H9 (cell line): ENCODE measurements around the gene STX10. TPM values are rescaled to one million over a fixed set of nuclear protein-coding genes. Genes with fewer than 3 reads are reported as not detected.

Experiments used
- DNase-seq: peaks from one replicate; pipeline ENCODE4 v3.0.0-alpha.2; 2017
- H2AFZ ChIP-seq: one replicate; pipeline ENCODE4 v1.6.1; 2013; ENCODE audit warnings: mild to moderate bottlenecking, low read length, control low read depth, moderate library complexity
- H2AK5ac ChIP-seq: 2 replicates; pipeline ENCODE4 v1.6.1; 2013; ENCODE audit warnings: low read length, control low read depth, mixed read lengths; ENCODE audit not compliant: insufficient read length
- H2BK120ac ChIP-seq: one replicate; pipeline ENCODE4 v1.6.1; 2013; ENCODE audit warnings: low read depth, mild to moderate bottlenecking, low read length, control low read depth, inconsistent platforms; ENCODE audit not compliant: poor library complexity, severe bottlenecking
- H2BK12ac ChIP-seq: 2 replicates; pipeline ENCODE4 v1.6.1; 2013; ENCODE audit warnings: low read length, control low read depth, mixed read lengths, low read depth; ENCODE audit not compliant: insufficient read length
- H2BK15ac ChIP-seq: 2 replicates; pipeline ENCODE4 v1.6.1; 2013; ENCODE audit warnings: low read depth, low read length, control low read depth
- H2BK20ac ChIP-seq: one replicate; pipeline ENCODE4 v1.6.1; 2013; ENCODE audit warnings: low read depth, mild to moderate bottlenecking, low read length, control low read depth, inconsistent platforms; ENCODE audit not compliant: poor library complexity, severe bottlenecking
- H2BK5ac ChIP-seq: 2 replicates; pipeline ENCODE4 v1.6.1; 2013; ENCODE audit warnings: low read length, control low read depth, mixed read lengths; ENCODE audit not compliant: insufficient read length
- H3K14ac ChIP-seq: 2 replicates; pipeline ENCODE4 v1.6.1; 2013; ENCODE audit warnings: low read length, control low read depth; ENCODE audit not compliant: insufficient read depth
- H3K18ac ChIP-seq: 2 replicates; pipeline ENCODE4 v1.6.1; 2013; ENCODE audit warnings: low read depth, mild to moderate bottlenecking, mixed read lengths, low read length, control low read depth; ENCODE audit not compliant: insufficient read length
- H3K23ac ChIP-seq: 2 replicates; pipeline ENCODE4 v1.6.1; 2013; ENCODE audit warnings: low read length, control low read depth, mixed read lengths, low read depth; ENCODE audit not compliant: insufficient read length
- H3K23me2 ChIP-seq: 2 replicates; pipeline ENCODE4 v1.6.1; 2013; ENCODE audit warnings: low read depth, mild to moderate bottlenecking, mixed read lengths, low read length, control low read depth; ENCODE audit not compliant: insufficient read length, poor library complexity, severe bottlenecking
- H3K27ac ChIP-seq: 2 replicates; pipeline ENCODE4 v1.5.1; 2013; ENCODE audit warnings: low read length, control low read depth, mixed read lengths, low read depth; ENCODE audit not compliant: insufficient read length
- H3K27me3 ChIP-seq: 2 replicates; pipeline ENCODE4 v1.6.1; 2013; ENCODE audit warnings: low read length, control low read depth, inconsistent platforms; ENCODE audit not compliant: insufficient read depth
- H3K4ac ChIP-seq: 2 replicates; pipeline ENCODE4 v1.6.1; 2013; ENCODE audit warnings: low read depth, mild to moderate bottlenecking, control low read depth, inconsistent platforms, low read length, moderate library complexity
- H3K4me1 ChIP-seq: 2 replicates; pipeline ENCODE4 v1.6.1; 2013; ENCODE audit warnings: low read length, control low read depth, inconsistent platforms; ENCODE audit not compliant: insufficient read depth
- H3K4me2 ChIP-seq: 2 replicates; pipeline ENCODE4 v1.6.1; 2013; ENCODE audit warnings: low read length, control low read depth, mixed read lengths; ENCODE audit not compliant: insufficient read length, insufficient read depth
- H3K56ac ChIP-seq: 2 replicates; pipeline ENCODE4 v1.6.1; 2013; ENCODE audit warnings: low read depth, mild to moderate bottlenecking, mixed read lengths, low read length, control low read depth; ENCODE audit not compliant: insufficient read length
- H3K79me1 ChIP-seq: 2 replicates; pipeline ENCODE4 v1.6.1; 2013; ENCODE audit warnings: low read depth, mild to moderate bottlenecking, moderate library complexity, low read length, control low read depth, inconsistent platforms; ENCODE audit not compliant: insufficient read depth, poor library complexity, severe bottlenecking
- H3K79me2 ChIP-seq: 2 replicates; pipeline ENCODE4 v1.6.1; 2013; ENCODE audit warnings: low read length, control low read depth, inconsistent platforms; ENCODE audit not compliant: insufficient read depth
- H3K9ac ChIP-seq: 2 replicates; pipeline ENCODE4 v1.6.1; 2013; ENCODE audit warnings: low read length, control low read depth, mixed read lengths; ENCODE audit not compliant: insufficient read length; ENCODE audit errors: extremely low read depth
- H3K9me3 ChIP-seq: one replicate; pipeline ENCODE4 v1.6.1; 2013; ENCODE audit warnings: low read depth, low read length, inconsistent platforms; ENCODE audit not compliant: control insufficient read depth
- H3T11ph ChIP-seq: one replicate; pipeline ENCODE4 v1.6.1; 2013; ENCODE audit warnings: mild to moderate bottlenecking, low read length, control low read depth, inconsistent platforms
- H4K20me1 ChIP-seq: one replicate; pipeline ENCODE4 v1.6.1; 2013; ENCODE audit not compliant: control insufficient read depth, insufficient read length, insufficient read depth
- H4K5ac ChIP-seq: 2 replicates; pipeline ENCODE4 v1.6.1; 2013; ENCODE audit warnings: low read depth, mild to moderate bottlenecking, mixed read lengths, low read length, control low read depth; ENCODE audit not compliant: insufficient read length
- H4K8ac ChIP-seq: replicated peaks from 2 replicates; pipeline ENCODE4 v1.6.1; 2013; ENCODE audit warnings: low read length, control low read depth, mixed read lengths, low read depth; ENCODE audit not compliant: insufficient read length
- H4K91ac ChIP-seq: 2 replicates; pipeline ENCODE4 v1.6.1; 2013; ENCODE audit warnings: low read depth, mild to moderate bottlenecking, moderate library complexity, mixed read lengths, low read length, control low read depth; ENCODE audit not compliant: insufficient read length
- H3K27ac Mint-ChIP-seq, 3 experiments: 2 replicates in 2 of 3; 3 replicates in 1 of 3; pipeline ENCODE4 v1.8.0; 2020 to 2021; ENCODE audit warnings: mixed read lengths in 3 of 3, mild to moderate bottlenecking in 1 of 3, moderate library complexity in 1 of 3
- H3K27me3 Mint-ChIP-seq: 2 replicates; pipeline ENCODE4 v1.8.0; 2021; ENCODE audit warnings: low read depth, mild to moderate bottlenecking, moderate library complexity, mixed read lengths
- H3K36me3 Mint-ChIP-seq, 3 experiments: 2 replicates in 2 of 3; 3 replicates in 1 of 3; pipeline ENCODE4 v1.8.0; 2020 to 2021; ENCODE audit warnings: low read depth in 3 of 3, mixed read lengths in 3 of 3; ENCODE audit not compliant: insufficient read depth in 1 of 3
- H3K4me1 Mint-ChIP-seq, 2 experiments: 2 replicates each; pipeline ENCODE4 v1.8.0; 2020; ENCODE audit warnings: mixed read lengths in 2 of 2
- H3K4me3 Mint-ChIP-seq, 2 experiments: 2 replicates in 1 of 2; 3 replicates in 1 of 2; pipeline ENCODE4 v1.8.0; 2020 to 2021; ENCODE audit warnings: mild to moderate bottlenecking in 2 of 2, mixed read lengths in 2 of 2, moderate library complexity in 1 of 2
- H3K9me3 Mint-ChIP-seq, 2 experiments: 2 replicates in 1 of 2; 3 replicates in 1 of 2; pipeline ENCODE4 v1.8.0; 2020; ENCODE audit warnings: mild to moderate bottlenecking in 2 of 2, mixed read lengths in 2 of 2, moderate library complexity in 1 of 2
- CTCF ChIP-seq: fragments of 200-600 bp; sonication (generic); conservative IDR thresholded peaks from 3 replicates; pipeline ENCODE4 v1.8.0; 2021; ENCODE audit warnings: antibody characterized with exemption, mild to moderate bottlenecking
- whole genome bisulfite sequencing: extraction: QIAGEN DNeasy Blood & Tissue Kit; methylation state at CpG from one replicate; pipeline ENCODE4 v1.1.7; 2013; ENCODE audit warnings: missing lambda C conversion rate, low lambda C conversion rate, mixed read lengths; ENCODE audit not compliant: insufficient read length; ENCODE audit errors: extremely low coverage; 5-methylcytosine and 5-hydroxymethylcytosine counted together
- total RNA-seq: library from RNA; stranded (reverse); gene quantifications from 2 replicates; pipeline ENCODE4 v1.2.1, GENCODE V29; 2021

The STX10 gene
- total RNA-seq, 1 experiment from 2014 or later = 39.4 TPM

DNA sequence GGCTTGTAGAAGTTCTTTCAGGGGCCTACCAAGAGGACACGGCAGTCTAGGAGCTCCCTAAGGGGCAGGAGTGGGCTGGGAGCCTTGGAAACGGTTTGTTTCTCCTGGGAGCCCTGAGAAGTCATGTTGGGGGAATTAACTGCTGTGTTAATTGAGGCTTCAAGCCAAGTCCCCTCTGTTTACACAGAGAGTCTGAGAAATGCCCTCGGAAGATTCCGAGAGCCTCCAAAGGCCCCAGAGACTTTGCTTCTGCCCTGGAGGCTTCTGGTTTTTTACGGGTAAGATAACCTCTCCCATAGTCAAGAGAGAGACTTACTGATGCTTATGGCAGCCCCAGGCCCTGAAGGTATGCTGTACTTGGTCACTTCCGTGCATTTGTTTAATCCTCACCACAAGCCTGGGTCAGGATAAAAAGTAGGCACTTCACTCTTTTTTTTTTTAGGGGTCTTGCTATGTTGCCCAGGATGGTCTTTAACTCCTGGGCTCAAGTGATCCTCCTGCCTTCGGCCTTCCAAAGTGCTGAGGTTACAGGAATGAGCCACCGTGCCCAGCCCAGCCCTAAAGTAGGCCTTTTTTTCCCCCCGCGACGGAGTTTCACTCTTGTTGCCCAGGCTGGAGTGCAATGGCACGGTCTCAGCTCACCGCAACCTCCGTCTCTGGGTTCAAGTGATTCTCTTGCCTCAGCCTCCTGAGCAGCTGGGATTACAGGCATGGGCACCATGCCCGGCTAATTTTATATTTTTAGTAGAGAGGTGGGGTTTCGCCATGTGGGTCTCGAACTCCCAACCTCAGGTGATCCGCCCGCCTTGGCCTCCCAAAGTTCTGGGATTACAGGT is 15.2 kb upstream of the STX10 start:
- H3K4me2 ChIP-seq = peak overlapping the region; percentile 51
- peaks cover 0 to 2% (median 0%) of the 10 kb centered on the region in 3 experiments; a peak in 1 of 7 replicates for H3K36me3 Mint-ChIP-seq

More for the DNA sequence above, 15.2 kb upstream of the STX10 start:
- Histone ChIP-seq H4K8ac (no peak overlapping the region), H3K79me1 (no peaks in the 10 kb centered on the region), H3K9ac (peak overlapping the region; percentile 5), H3K9me3 (no peaks in the 10 kb centered on the region), H3K27ac (peak overlapping the region; percentile 84), H3K27me3 (no peaks in the 10 kb centered on the region), H2BK120ac (no peak overlapping the region), H4K20me1 (no peaks in the 10 kb centered on the region), H2AFZ (no peak overlapping the region), H3K18ac (peak overlapping the region; percentile 78), H3K56ac (no peak overlapping the region), H3K23ac (no peak overlapping the region), H2BK5ac (no peak overlapping the region), H3K14ac (peak overlapping the region; percentile 23; the same call in 1 of the 2 replicates), H4K91ac (no peak overlapping the region), H3T11ph (no peak overlapping the region), H2AK5ac (no peak overlapping the region), H4K5ac (no peak overlapping the region), H3K23me2 (peaks cover 15% of the 10 kb centered on the region), H3K4me1 (peaks cover 7% of the 10 kb centered on the region; the same call in 1 of the 2 replicates), H3K4ac (no peak overlapping the region; the same call in 1 of the 2 replicates), H2BK20ac (no peak overlapping the region), H3K79me2 (no peaks in the 10 kb centered on the region), H2BK15ac (no peak overlapping the region), H2BK12ac (no peak overlapping the region)
- Mint-ChIP-seq H3K4me3 (peak overlapping the region; percentile 64 to 81; a peak in 4 of 5 replicates), H3K9me3 (no peaks in the 10 kb centered on the region), H3K27ac (peak overlapping the region; percentile 100), H3K27me3 (no peaks in the 10 kb centered on the region), H3K4me1 (peaks cover 43 to 48% of the 10 kb centered on the region in 2 experiments)
- whole genome bisulfite sequencing = no CpG with 5 or more reads among the region's 19 CpGs
- TF ChIP-seq CTCF = no peak
- DNase-seq = no peak
